GM03348 (cell line): ENCODE measurements around the gene IL18R1.

Source experiments
- DNase-seq: peaks from one replicate; pipeline ENCODE4 v3.0.0; 2012; ENCODE audit warnings: low spot score

The IL18R1 gene

DNA sequence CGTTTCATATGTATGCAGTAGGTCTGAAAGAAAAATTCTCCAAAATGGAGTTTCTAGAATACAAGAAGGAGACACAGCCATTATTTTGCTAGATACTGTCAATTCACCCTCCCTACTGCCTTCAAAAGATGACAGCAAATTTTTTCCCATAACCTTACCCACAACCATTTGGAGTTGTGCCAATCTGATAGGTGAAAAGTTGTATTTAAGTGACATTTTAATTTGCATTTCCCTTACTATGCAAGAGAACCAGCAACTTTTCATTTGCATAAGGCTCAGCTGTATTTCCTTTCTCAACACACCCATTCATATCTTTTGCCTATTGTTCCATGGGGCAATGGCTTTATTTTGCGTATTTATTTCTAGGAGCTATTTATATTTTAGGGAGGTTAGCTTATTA is 36.0 kb downstream of the IL18R1 start:
- DNase-seq: no peak

DNA sequence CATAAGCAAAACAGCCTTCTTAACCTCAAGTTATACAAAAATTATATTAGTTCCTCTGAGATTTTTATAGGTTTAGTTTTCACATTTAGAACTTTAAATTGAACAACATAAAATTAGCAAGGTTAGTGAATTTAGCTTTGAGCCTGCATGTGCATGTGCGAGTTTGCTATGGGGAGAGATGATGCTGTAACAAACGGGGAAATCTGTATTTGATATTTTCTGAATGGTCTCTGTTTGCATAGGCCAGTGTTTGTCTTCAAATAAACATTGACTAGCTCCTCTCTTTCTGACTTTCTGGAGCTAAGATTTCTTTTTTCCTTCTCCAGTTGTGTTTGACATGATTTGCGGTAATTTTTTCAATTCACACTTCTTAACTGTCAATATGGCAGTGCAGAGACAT is 36.5 kb downstream of the IL18R1 start:
- DNase-seq: no peak

DNA sequence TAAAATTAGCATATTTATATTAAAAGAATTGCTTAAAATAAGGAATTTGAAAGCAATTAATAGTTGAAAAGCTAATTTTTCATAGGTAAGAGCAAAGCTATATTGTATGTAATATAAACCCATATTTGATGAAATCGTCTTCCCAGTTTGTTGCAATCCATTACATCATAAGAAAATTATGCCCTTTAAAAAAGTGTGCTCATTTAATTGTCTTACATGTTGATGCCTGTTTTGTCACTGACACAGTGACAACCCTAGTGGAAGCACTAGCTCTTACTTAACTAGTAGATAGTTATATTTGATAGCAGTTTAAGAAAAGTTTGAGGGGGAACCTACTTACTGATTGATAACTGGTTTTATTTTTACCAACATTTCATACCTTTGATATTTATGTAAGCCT is 37.3 kb downstream of the IL18R1 start:
- DNase-seq: no peak

DNA sequence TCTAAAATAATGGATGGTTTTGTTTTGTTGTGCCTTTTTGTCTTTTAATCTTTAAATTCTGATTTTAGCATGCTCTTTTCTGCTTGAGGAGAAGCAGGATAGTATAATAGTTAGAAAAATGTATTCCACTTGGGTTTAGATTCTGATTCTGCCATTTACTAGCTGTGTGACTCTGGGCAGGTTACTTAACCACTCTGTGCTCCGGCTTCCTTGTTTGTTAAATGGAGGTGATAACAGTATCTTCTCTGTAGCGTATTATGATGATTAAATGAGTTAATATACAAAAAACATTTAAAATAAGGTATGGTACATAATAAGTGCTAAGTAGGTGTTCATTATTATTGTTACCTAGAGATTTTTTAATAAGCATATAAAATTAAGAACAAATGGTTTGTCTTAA is 40.4 kb downstream of the IL18R1 start:
- DNase-seq: no peak

DNA sequence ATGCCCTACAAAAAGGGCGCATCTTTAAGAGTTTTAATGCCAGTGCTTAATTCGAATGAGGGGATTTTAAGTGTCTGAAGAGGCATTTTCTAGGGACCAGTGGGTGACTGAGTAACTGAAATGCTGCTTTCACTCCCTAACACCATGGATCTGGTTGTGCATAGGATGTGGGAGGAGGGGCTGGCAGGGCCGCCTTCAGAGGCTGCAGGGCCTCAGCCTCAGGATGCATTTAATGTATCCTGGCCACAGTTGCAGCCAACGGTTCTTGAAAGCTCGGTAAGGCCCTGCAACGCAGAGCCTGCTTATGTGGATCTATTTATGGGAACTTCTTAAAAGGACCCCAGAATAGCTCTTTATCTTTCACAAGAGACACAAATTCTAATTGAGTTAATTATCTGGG is 41.6 kb downstream of the IL18R1 start:
- DNase-seq: no peak

DNA sequence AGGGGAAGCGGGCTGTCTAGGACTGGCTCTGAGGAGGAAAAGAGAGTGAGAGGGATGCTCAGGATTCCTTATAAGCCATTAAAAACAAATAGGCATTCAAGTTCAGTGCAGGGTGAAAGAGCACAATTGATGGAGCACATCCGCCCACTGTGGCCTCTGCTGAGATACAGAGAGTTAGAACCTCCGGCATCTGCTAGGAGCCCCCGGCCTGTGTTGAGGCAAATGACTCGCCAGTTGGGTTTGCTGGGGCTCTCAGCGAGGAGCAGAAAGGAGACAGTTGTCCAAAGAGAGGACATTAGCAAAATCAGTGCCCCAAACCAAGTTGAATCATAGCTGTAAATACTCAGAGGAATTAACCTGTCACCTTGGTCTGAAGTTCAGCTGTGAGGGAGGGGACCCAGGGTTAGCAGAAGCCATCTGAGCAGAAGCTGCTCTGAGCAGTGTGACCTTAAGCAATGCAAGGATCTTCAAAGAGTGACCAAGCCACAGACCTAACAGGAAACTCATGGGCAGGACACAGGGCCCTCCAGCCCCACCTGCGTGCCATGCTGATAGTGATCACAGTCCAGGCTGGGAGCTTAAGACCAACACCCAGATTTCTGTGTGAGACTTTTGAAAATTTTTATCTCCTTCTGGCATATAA is 44.0 kb downstream of the IL18R1 start:
- DNase-seq: no peak

DNA sequence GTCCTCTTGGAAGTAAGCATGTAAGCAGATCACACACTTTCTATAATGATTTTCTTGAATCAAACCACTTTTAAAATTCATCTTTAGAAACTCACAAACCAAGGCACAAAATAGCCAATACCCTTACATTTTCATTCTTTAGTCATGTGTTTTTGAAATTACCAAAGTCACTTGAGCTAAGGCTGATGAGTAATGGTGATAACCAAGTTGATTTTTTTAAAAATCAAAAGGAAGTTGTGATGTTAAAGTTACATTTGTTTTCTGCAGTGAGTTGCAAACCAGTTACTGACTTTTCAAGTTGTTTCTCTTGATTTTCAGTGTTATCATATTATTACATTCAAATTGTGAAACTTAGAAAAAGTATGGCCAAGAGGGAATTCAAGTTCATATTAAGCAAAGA is 45.9 kb downstream of the IL18R1 start:
- no peak for DNase-seq

DNA sequence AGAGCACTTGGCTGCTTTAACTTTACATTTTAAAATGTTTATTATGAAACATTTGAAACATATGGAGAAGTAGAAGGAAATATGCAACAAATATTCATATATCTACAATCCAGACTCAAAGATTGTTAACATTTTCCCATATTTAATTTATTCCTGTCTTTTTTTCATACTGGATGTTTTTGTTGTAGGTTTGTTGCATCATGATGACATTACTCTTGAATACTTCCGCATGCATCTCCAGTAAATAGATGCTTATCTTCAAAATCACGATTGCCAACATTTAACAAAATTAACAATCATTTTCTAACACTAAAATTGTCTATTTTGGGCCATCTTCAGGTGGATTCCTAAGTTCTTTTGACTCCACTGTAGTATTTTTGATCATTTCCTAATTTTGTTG is 46.3 kb downstream of the IL18R1 start:
- DNase-seq: no peak

DNA sequence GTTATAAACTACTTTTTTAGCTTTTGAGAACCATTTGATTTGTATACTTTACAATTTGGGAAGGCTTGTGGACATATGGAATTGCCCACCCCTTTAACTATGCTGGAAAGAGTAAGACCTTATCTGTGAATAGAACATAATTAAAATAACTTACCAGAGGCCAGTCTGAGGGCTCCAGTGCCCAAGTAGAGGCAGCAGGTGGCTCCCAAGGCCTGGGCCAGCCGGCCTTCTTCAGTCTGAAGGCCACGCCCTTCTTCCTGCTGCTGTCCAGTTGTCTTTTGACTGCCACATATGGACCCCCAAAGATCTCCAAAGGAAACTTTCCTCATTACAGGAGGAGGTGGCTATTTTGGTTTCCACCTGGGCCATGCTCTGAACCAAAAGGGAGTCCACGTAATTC is 55.4 kb downstream of the IL18R1 start:
- no peak for DNase-seq

DNA sequence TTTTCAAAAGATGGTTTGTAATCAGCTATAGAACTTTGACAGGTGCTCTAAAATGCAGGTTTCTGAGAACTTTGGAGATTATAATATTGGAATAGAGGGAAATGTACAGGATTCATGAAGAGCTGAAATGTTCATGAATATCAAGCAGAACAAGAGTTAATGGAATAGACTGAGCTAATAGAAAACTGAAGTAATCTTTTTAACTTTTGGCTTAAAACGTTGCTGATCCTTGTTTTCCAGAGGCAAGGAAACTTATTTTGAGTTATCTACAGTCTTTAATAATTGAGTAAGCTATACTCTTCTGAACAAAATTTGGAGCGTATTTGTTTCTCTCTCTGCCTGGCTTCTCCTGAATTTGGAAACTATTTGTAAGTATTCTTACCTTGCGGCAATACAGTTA is 56.6 kb downstream of the IL18R1 start:
- DNase-seq: no peak

DNA sequence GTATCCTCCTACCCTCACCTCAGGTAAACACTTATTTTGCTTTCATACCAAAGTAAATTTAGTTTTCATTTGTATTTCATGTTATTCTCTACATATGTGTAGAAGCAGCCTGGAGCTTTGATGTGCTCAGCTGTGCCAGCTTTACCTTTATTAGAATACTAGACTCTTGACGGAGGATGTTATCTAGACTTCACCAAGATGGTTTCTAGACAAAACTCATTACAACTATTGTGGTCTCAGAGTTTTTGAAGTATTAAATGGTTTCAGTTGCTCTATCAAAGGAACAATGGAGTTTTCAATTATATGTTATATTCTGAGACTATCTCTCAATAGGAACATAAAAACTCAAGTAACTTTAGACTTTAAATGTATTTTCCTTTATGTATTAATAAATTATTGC is 62.4 kb downstream of the IL18R1 start:
- DNase-seq: no peak

DNA sequence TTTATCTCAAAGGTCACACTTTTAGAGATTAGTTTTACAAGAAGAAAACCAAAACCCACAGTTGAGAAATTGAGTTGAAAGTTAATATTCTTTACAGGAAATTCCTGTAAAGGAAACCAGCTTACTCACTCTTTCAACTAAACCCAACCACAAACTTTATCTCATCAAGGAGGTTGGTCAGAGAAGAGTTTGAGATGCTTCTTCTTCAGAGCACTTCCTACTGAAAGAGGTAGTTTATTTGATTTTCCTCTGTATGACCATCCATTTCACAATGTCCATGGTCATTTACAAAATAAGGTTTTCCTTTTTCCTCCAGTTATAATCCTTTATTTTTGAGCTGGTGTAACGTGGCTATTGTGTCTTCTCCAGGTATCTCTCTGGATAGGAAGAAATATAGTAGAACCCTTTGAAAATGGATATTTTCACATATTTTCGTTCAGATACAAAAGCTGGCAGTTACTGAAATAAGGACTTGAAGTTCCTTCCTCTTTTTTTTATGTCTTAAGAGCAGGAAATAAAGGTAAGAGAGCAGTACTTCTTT is 62.9 kb downstream of the IL18R1 start:
- DNase-seq: no peak

DNA sequence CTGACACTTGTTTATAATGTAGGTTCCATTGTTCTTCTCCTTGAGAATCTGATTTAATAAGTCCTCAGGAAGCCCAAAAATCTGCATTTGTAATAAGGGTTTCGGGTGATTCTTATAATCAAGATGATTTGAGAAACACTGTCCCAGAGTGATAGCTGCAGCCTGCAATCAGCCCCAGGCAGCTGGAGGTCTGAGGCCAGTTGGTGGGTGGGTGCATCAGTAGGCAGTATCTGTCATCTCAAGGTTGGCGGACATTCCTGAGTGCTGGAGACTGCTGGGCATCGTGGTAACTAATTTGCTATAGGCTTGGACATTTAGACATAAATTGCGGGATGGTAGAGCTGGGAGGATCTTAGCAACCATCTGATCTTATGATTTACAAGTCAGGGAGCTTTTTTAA is 64.7 kb downstream of the IL18R1 start:
- no peak for DNase-seq

DNA sequence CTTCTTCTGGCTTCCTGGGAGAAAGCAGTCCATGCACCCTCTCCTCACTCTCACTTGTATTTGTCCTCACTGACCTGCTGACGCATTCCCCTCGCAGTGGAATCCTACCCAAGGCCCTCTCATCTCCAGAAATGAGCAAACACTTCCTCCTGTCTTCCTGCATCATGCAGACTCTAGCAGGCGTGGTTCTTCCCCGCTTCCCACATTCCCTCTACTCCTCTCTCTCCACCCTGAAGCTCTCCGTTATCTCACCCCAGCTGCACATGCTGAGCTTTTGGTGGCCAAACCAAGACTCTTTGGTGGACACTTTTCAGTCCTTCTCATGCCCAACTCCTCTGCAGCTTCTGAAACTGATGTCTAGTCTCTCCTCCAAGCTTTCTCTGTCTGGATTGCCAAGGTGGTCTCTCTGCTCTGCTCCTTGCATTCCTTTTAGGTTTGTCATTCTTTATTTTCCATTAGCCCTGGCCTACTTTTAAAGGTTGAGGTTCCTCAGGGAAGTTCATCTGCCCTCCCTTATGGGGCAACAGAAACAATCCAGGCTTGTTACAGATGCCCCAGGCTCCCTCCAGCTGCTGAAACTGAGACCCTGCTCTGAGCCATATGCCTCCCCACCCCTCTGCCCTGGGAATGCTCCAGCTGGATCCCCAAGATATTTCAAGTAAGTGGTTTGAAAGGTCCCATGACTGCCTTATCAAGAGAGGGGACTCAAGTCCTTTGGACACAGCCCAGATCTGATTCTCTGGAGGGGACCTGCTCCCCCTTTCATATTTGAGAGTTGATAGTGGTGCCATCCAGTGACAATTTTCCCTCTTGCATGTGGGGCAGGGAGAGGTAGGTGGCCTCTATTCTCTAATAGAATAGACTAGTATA is 66.5 kb downstream of the IL18R1 start:
- no peak for DNase-seq

DNA sequence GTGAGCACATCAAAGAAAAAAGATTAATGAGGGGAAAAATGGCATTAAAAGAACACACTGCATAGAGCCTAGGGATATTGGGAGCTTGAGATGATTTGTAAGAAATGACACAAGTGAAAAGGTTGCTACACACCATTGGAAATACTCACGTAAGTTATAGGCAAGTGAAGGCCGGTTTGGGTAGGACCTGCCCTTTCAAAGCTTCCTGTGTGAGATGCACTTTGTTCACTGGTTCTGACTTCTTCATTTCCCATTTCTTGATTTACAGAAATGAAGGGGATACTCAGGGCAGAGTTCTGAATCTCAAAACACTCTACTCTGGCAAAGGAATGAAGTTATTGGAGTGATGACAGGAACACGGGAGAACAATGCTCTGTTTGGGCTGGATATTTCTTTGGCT is 67.3 kb downstream of the IL18R1 start, which contains the start of gene IL18RAP:
Gene IL18RAP, plus strand, starts transcription at position 251 of the 400 bp plus-strand sequence. Its CDS starts 118 bp downstream, at position 369.
- DNase-seq: no peak

DNA sequence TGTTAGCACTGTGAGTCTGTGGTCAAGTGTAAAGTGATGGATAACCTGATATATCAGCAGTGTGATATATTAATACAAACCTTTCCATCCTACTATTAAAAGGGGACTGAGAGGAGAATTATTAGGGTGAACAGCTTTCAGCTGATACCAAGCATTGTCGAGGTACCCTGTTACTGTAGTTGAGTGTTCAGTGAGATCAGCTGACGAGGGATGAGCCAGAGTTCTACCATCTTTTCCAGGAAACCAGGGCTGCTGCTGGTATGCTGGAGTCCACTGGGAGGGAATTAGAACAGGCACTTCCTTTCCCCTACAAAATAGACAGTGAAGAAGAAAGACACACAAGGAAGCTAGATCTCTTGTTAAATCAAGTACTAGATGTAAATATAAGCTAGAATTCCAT is 67.8 kb downstream of the IL18R1 start:
- DNase-seq: no peak

DNA sequence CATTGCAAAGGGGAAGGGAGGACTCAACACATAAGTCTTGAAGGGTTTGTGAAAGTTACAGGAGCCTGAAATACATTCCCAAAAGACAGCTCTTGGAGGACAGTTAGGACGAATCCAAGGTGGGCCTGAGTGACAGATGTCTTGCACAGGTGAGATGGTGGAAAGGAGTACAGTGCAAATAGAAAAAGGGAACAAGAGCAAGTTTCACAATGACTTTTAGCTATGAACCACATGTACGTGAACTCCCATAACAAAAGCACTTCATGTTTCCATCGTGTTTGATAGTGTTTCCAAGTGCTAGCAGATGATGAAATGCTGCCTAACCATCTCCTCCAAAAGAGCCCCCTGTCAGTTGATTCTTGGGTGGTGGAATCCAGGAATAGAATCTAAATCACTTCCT is 69.2 kb downstream of the IL18R1 start:
- DNase-seq: no peak

DNA sequence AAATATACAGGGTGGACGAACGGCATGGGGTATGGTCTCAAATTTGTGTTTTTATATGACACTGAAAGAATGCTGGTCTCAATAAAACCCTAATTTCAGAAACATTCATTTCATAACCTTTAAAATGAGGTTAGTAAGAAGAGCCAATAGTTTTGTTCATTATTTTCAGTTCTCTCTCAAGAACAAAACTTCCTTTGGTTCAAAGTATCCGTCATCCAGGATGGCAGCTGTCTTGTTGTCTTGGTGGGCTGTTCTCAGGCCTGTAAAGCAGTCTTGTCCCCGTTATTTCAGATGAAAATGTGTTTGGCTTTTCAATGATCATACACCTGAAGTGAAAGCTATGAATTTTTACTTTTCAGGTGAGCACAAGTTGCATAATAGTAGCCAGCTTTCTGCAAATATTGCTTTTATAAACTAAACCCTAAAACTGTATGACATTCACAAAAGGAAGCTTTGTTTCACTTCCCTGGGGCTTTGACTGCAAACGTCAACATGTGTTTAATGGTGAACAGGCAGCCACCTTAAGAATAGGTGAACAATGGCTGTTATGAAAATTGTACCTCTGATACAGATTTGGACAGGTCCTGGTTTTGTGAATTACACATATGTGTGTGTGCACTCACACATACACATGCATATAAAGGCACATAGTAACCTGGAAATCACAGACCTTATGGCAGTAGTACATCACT is 70.0 kb downstream of the IL18R1 start:
- DNase-seq: no peak

DNA sequence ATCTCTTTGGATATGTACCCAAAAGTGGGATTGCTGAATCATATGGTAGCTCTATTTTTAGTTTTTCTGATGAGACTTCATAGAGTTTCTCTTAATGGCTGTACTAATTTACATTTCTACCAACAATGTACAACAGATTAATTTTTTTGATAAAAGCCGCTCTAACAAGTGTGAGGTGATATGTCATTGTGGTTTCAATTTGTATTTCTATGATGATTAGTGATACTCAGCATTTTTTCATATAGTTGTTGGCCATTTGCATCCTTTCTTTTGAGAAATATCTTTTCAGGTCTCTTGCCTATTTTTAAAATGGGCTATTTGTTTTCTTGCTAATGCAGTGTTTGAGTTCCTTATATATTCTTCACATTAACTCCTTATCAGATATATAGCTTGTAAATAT is 71.7 kb downstream of the IL18R1 start:
- DNase-seq: no peak

DNA sequence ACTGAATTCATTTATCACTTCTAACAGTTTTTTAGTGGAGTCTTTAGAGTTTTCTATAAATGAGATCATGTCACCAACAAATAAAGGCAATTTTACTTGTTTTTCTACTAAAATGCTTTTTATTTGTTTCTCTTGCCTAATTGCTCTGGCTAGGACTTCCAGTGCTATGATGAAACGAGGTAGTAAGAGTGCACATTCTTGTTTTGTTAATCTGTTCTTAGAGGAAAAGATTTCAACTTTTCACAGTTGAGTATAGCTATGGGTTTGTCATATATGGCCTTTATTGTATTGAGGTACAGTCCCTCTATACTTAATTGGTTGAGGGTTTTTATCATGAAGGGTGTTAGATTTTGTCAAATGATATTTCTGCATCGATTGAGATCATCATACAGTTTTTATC is 73.0 kb downstream of the IL18R1 start:
- DNase-seq: no peak

DNA sequence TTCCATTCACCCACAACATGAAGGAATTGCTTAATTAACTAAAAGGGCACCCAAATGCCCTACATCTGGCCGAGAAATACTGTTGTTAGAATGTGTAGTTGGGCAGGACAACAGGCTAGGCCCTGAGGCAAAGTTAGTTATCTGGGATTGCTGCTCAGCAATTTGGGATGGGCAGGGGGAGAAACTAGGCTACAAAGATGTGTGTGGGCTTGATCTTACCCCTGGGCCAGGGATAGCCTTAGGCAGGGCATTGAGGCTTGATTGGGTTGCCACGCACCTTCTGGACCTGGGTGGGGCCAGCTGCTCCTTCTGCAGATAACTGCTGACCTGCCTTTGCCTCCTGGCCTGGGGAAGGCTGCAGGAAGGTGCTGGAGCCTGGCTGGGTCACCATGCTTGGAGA is 76.8 kb downstream of the IL18R1 start:
- DNase-seq: no peak

DNA sequence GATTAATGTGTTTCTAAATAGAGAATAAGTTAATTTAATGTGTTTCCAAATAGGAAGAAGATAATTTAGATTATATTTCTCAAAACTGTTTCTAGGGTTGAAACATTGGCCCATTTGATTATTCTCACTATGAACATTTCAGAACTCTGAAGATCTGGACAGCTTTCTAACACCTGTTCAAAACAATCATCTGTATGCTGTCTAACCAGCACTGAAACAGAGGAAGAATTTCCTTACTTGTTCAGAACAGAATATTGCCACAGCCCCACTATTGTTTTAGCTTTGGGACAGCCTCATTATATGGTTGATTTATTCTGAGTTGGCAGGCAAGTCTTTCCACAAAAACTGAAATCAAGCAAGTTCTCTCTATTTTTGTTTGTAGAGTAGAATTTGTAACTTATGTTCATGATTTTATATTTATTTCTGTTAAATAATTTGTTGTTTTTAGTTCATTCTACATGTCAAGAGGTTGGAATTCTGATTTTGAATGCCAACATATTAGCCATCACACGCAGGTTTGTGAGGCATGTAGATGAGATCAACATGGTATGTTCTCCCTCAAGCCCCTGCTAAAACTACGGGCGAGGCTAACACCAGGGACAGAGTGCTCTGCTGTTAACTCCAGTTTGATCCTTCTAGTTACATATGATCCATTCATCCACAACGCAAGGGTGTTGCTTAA is 78.5 kb downstream of the IL18R1 start:
- DNase-seq: no peak
